CD14-positive monocyte (primary cell): Measurements from ENCODE around the gene PDE1C. TPM values are rescaled to one million over a fixed set of nuclear protein-coding genes. Genes with fewer than 3 reads are reported as not detected.

Source experiments
- DNase-seq, 3 donors: peaks; one replicate each; pipeline ENCODE4 v3.0.0-alpha.2; 2011 to 2022
- H2AFZ ChIP-seq: 2 replicates; pipeline ENCODE4 v1.6.0; 2012; ENCODE audit warnings: mild to moderate bottlenecking, low read depth, low read length, inconsistent platforms; ENCODE audit not compliant: insufficient read depth, poor library complexity, severe bottlenecking
- H3K27ac ChIP-seq, 2 donors: 1 replicate in 1 of 2; 2 replicates in 1 of 2; pipeline ENCODE4 v1.5.1; 2012 to 2013; ENCODE audit warnings: low read length in 2 of 2, control low read depth in 1 of 2, inconsistent platforms in 1 of 2, low read depth in 1 of 2, mild to moderate bottlenecking in 1 of 2
- H3K27me3 ChIP-seq, 2 donors: one replicate each; pipeline versions ENCODE4 v1.6.0 to v1.6.1; 2011 to 2013; ENCODE audit warnings: low read length in 2 of 2; ENCODE audit not compliant: control insufficient read depth in 2 of 2, insufficient read depth in 2 of 2
- H3K36me3 ChIP-seq, 2 donors: replicated peaks in 1 of 2; 1 replicate in 1 of 2; 2 replicates in 1 of 2; pipeline versions ENCODE4 v1.5.1 to v1.6.1; 2012 to 2013; ENCODE audit warnings: low read length in 2 of 2, control low read depth in 1 of 2, inconsistent platforms in 1 of 2, mild to moderate bottlenecking in 1 of 2; ENCODE audit not compliant: insufficient read depth in 2 of 2, control insufficient read depth in 1 of 2
- H3K4me1 ChIP-seq, 2 donors: 1 replicate in 1 of 2; 2 replicates in 1 of 2; pipeline versions ENCODE4 v1.5.1 to v1.6.1; 2012 to 2013; ENCODE audit warnings: low read length in 2 of 2, control low read depth in 1 of 2, inconsistent platforms in 1 of 2, mild to moderate bottlenecking in 1 of 2, moderate library complexity in 1 of 2; ENCODE audit not compliant: insufficient read depth in 2 of 2, control insufficient read depth in 1 of 2
- H3K4me2 ChIP-seq: replicated peaks from 2 replicates; pipeline ENCODE3; 2012; ENCODE audit warnings: low read length, moderate library complexity, mild to moderate bottlenecking; ENCODE audit not compliant: poor library complexity, severe bottlenecking; ENCODE audit errors: extremely low read depth
- H3K4me3 ChIP-seq, 3 experiments: fragments of 200-600 bp in 1 of 3; sonication (generic) in 1 of 3; replicated peaks in 1 of 3; 1 replicate in 2 of 3; 2 replicates in 1 of 3; pipeline ENCODE4 v1.5.1; 2011 to 2013; ENCODE audit warnings: low read length in 3 of 3, mild to moderate bottlenecking in 3 of 3, control low read depth in 2 of 3, low read depth in 2 of 3, inconsistent platforms in 1 of 3, moderate library complexity in 1 of 3
- H3K79me2 ChIP-seq: 2 replicates; pipeline ENCODE4 v1.6.0; 2012; ENCODE audit warnings: mild to moderate bottlenecking, control low read depth, inconsistent platforms, low read length, moderate library complexity; ENCODE audit not compliant: insufficient read depth
- H3K9ac ChIP-seq: 2 replicates; pipeline ENCODE4 v1.6.0; 2017; ENCODE audit warnings: low read length, mild to moderate bottlenecking; ENCODE audit not compliant: insufficient read depth, poor library complexity, severe bottlenecking
- H3K9me3 ChIP-seq, 2 donors: replicated peaks in 1 of 2; 1 replicate in 1 of 2; 2 replicates in 1 of 2; pipeline versions ENCODE4 v1.5.1 to v1.6.1; 2012 to 2013; ENCODE audit warnings: low read length in 2 of 2, control low read depth in 1 of 2; ENCODE audit not compliant: control insufficient read depth in 1 of 2, insufficient read depth in 1 of 2
- H4K20me1 ChIP-seq: 2 replicates; pipeline ENCODE4 v1.6.0; 2012; ENCODE audit warnings: mild to moderate bottlenecking, low read length, control low read depth, moderate library complexity; ENCODE audit not compliant: insufficient read depth
- H3K27ac Mint-ChIP-seq, 7 donors: one replicate each; pipeline ENCODE4 v1.8.0; 2020; ENCODE audit warnings: mild to moderate bottlenecking in 7 of 7, mixed read lengths in 7 of 7, moderate library complexity in 6 of 7, inconsistent platforms in 2 of 7
- H3K27me3 Mint-ChIP-seq, 3 donors: one replicate each; pipeline ENCODE4 v1.8.0; 2021 to 2022; ENCODE audit warnings: low read depth in 3 of 3, mild to moderate bottlenecking in 3 of 3, mixed read lengths in 3 of 3, moderate library complexity in 3 of 3, inconsistent platforms in 1 of 3
- H3K36me3 Mint-ChIP-seq, 2 donors: one replicate each; pipeline ENCODE4 v1.8.0; 2020; ENCODE audit warnings: mixed read lengths in 2 of 2, inconsistent platforms in 1 of 2, mild to moderate bottlenecking in 1 of 2
- H3K4me1 Mint-ChIP-seq: one replicate; pipeline ENCODE4 v1.8.0; 2020; ENCODE audit warnings: mild to moderate bottlenecking, mixed read lengths
- H3K4me3 Mint-ChIP-seq, 2 donors: one replicate each; pipeline ENCODE4 v1.8.0; 2020; ENCODE audit warnings: mild to moderate bottlenecking in 2 of 2, mixed read lengths in 2 of 2, moderate library complexity in 1 of 2
- H3K9me3 Mint-ChIP-seq, 7 donors: one replicate each; pipeline ENCODE4 v1.8.0; 2020 to 2022; ENCODE audit warnings: mixed read lengths in 7 of 7, mild to moderate bottlenecking in 6 of 7, moderate library complexity in 6 of 7, inconsistent platforms in 2 of 7
- WGBS: methylation state at CpG from one replicate; pipeline ENCODE4 v1.1.5; 2013; ENCODE audit warnings: missing lambda C conversion rate; ENCODE audit not compliant: insufficient coverage; 5-methylcytosine and 5-hydroxymethylcytosine counted together
- intact Hi-C, 2 donors: fragments of 100-400 bp; cut with micrococcal nuclease; formaldehyde crosslinking; loops; one replicate each; pipeline versions ENCODE4 v1.15.0 to v1.15.1; 2023
- polyA plus RNA-seq, 3 donors: library from polyadenylated mRNA; depleted of rRNA in 1 of 3; unstranded in 2 of 3; stranded (reverse) in 1 of 3; fragments of 300-500 nt in 2 of 3; fragments of >200 nt in 1 of 3; fragmentation: Illumina TruSeq in 2 of 3; gene quantifications; 1 replicate in 2 of 3; 2 replicates in 1 of 3; pipeline ENCODE4 v1.2.3, GENCODE V29; 2012 to 2021
- TF ChIP-seq, protein P1 (sequence below): fragments of 200-600 bp; IDR thresholded peaks from one replicate; pipeline ENCODE4 v1.8.0; 2022; ENCODE audit warnings: antibody characterized with exemption, mild to moderate bottlenecking

The PDE1C gene
- polyA plus RNA-seq, 3 donors, result not detected

DNA sequence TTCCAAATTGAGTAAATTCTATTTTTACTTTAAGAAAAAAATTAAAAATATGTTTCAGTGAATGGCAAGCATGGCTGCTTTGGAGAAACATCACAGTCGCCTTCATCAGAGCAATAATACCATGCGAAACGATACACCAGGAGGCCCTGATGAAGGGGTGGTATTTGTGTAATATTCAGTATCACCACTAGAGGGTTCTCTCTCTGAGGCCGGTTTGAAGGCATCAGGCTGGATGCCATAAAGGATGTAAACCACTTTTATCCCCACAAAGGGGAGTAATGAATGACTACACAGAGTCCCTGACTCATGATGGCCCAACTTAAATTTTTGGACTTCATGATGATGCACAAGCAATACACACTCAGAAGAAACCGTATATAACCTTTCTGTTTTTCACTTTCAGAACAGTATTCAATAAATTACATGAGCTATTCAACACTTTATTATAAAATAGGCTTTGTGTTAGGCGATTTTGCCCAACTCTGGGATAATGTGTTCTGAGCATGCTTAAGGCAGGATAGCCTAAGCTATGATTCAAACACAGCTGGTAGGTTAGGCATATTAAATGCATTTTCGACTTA lies 287.7 kb downstream of the PDE1C start:
- peak; percentile 58 to 75 (median 70) for DNase-seq
- H3K4me1 Mint-ChIP-seq, result no peaks in the 10 kb centered on the region
- no peaks in the 10 kb centered on the region for H3K36me3 Mint-ChIP-seq

DNA sequence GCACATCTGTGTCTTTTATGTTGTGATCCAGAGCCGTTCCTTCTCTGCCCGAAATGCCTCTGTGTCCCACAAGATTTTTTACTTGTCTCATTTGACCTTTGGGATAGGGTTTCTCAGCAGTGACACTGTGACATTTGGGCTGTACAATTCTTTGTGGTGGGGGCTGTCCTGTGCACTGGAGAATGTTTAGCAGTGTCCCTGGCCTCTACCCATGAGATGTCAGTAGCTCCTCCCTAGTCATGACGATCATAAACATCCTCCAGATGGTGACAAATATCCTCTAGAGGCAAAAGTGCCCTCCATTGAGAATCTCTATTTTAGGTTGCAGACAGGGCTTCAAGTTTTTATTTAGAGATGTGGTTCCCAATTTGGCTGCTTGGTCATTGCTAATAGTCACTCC lies 291.9 kb downstream of the PDE1C start:
- 93% methylated on average over 2 of the region's 3 CpGs for WGBS
- no peak overlapping the region for H3K4me3 ChIP-seq
- H3K9me3 ChIP-seq, result no peaks in the 10 kb centered on the region
- intact Hi-C loops, result no loop called here
- DNase-seq, result no peak
- H3K79me2 ChIP-seq, result no peaks in the 10 kb centered on the region
- H3K4me1 ChIP-seq, result no peaks in the 10 kb centered on the region
- Mint-ChIP-seq H3K27me3 (peaks cover 0 to 2% (median 0%) of the 10 kb centered on the region in 3 donors), H3K4me3 (no peak overlapping the region), H3K27ac (peak overlapping the region in 1 of 7 donors; percentile 32), H3K36me3 (no peaks in the 10 kb centered on the region), H3K9me3 (no peaks in the 10 kb centered on the region), H3K4me1 (no peaks in the 10 kb centered on the region)
- no peaks in the 10 kb centered on the region for H3K27me3 ChIP-seq
- no peak overlapping the region for H2AFZ ChIP-seq
- H4K20me1 ChIP-seq, result no peaks in the 10 kb centered on the region
- no peak overlapping the region for H3K9ac ChIP-seq
- H3K27ac ChIP-seq, result no peak overlapping the region
- TF ChIP-seq, protein P1, sequence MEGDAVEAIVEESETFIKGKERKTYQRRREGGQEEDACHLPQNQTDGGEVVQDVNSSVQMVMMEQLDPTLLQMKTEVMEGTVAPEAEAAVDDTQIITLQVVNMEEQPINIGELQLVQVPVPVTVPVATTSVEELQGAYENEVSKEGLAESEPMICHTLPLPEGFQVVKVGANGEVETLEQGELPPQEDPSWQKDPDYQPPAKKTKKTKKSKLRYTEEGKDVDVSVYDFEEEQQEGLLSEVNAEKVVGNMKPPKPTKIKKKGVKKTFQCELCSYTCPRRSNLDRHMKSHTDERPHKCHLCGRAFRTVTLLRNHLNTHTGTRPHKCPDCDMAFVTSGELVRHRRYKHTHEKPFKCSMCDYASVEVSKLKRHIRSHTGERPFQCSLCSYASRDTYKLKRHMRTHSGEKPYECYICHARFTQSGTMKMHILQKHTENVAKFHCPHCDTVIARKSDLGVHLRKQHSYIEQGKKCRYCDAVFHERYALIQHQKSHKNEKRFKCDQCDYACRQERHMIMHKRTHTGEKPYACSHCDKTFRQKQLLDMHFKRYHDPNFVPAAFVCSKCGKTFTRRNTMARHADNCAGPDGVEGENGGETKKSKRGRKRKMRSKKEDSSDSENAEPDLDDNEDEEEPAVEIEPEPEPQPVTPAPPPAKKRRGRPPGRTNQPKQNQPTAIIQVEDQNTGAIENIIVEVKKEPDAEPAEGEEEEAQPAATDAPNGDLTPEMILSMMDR, result no peak
- no peak overlapping the region for H3K4me2 ChIP-seq
- H3K36me3 ChIP-seq, result no peaks in the 10 kb centered on the region

More for the DNA sequence above, 287.7 kb downstream of the PDE1C start:
- Histone ChIP-seq H3K4me1 (no peaks in the 10 kb centered on the region), H3K27ac (no peak overlapping the region), H3K9me3 (no peaks in the 10 kb centered on the region), H3K9ac (no peak overlapping the region), H3K4me3 (no peak overlapping the region), H3K27me3 (no peaks in the 10 kb centered on the region), H3K4me2 (no peak overlapping the region), H4K20me1 (no peaks in the 10 kb centered on the region), H2AFZ (no peak overlapping the region), H3K36me3 (no peaks in the 10 kb centered on the region), H3K79me2 (no peaks in the 10 kb centered on the region)
- TF ChIP-seq, protein P1, result peak; percentile 93
- intact Hi-C loops, result no loop called here
- H3K27me3 Mint-ChIP-seq, result no peaks in the 10 kb centered on the region
- no CpG with 5 or more reads among the region's 7 CpGs for WGBS
- H3K4me3 Mint-ChIP-seq, result no peak overlapping the region
- H3K9me3 Mint-ChIP-seq, result no peaks in the 10 kb centered on the region
- no peak overlapping the region for H3K27ac Mint-ChIP-seq
